Loucy (cell line): ENCODE results near the gene GRB7.

Experiments used
- H2AFZ ChIP-seq: fragments of 200-600 bp; sonication (generic); 2 replicates; pipeline ENCODE4 v1.6.0; 2016; ENCODE audit warnings: antibody characterized with exemption, mild to moderate bottlenecking, low read length, moderate library complexity
- H3F3A ChIP-seq: fragments of 200-600 bp; 2 replicates; pipeline ENCODE4 v1.6.0; 2016; ENCODE audit warnings: antibody characterized with exemption, low read depth, mild to moderate bottlenecking
- H3K27me3 ChIP-seq: fragments of 200-600 bp; sonication (generic); 2 replicates; pipeline ENCODE4 v1.6.1; 2014; ENCODE audit warnings: low read length, mild to moderate bottlenecking; ENCODE audit not compliant: insufficient read depth, poor library complexity, severe bottlenecking
- H3K36me3 ChIP-seq: fragments of 200-600 bp; sonication (generic); 2 replicates; pipeline ENCODE4 v1.6.1; 2016; ENCODE audit warnings: low read length; ENCODE audit not compliant: insufficient read depth
- H3K4me1 ChIP-seq: fragments of 200-600 bp; sonication (generic); 2 replicates; pipeline ENCODE4 v1.5.1; 2014; ENCODE audit warnings: low read length, mild to moderate bottlenecking; ENCODE audit not compliant: insufficient read depth, poor library complexity, severe bottlenecking
- H3K4me2 ChIP-seq: fragments of 200-600 bp; sonication (generic); 2 replicates; pipeline ENCODE4 v1.6.0; 2014; ENCODE audit warnings: antibody characterized with exemption, low read length, low read depth, mild to moderate bottlenecking; ENCODE audit not compliant: poor library complexity, severe bottlenecking
- H3K4me3 ChIP-seq: fragments of 200-600 bp; sonication (generic); 2 replicates; pipeline ENCODE4 v1.5.1; 2014; ENCODE audit warnings: low read length, mild to moderate bottlenecking, mixed read lengths; ENCODE audit not compliant: poor library complexity, severe bottlenecking
- H3K79me2 ChIP-seq: fragments of 200-600 bp; sonication (generic); 2 replicates; pipeline ENCODE4 v1.6.1; 2014; ENCODE audit warnings: low read length; ENCODE audit not compliant: insufficient read depth
- H3K9ac ChIP-seq: fragments of 200-600 bp; sonication (generic); 2 replicates; pipeline ENCODE4 v1.6.0; 2014; ENCODE audit warnings: mild to moderate bottlenecking, low read depth, low read length, moderate library complexity; ENCODE audit not compliant: poor library complexity, severe bottlenecking
- H3K9me2 ChIP-seq: fragments of 200-600 bp; sonication (generic); replicated peaks from 2 replicates; pipeline ENCODE4 v1.6.1; 2016; ENCODE audit warnings: low read depth, low read length, mixed read lengths
- H3K9me3 ChIP-seq: fragments of 200-600 bp; sonication (generic); 2 replicates; pipeline ENCODE4 v1.6.1; 2014; ENCODE audit warnings: mild to moderate bottlenecking, antibody characterized with exemption, low read length, low read depth; ENCODE audit not compliant: insufficient read depth
- H4K20me1 ChIP-seq: fragments of 200-600 bp; sonication (generic); 2 replicates; pipeline ENCODE4 v1.6.0; 2014; ENCODE audit warnings: antibody characterized with exemption, low read length, mild to moderate bottlenecking; ENCODE audit not compliant: insufficient read depth, poor library complexity, severe bottlenecking
- CTCF ChIP-seq: fragments of 200-600 bp; sonication (generic); conservative IDR thresholded peaks from 2 replicates; pipeline ENCODE4 v1.5.1; 2014; ENCODE audit warnings: mild to moderate bottlenecking, antibody characterized with exemption, low read length
- EZH2phosphoT487 ChIP-seq: fragments of 200-600 bp; IDR thresholded peaks from 2 replicates; pipeline ENCODE4 v1.6.1; 2018; ENCODE audit warnings: antibody characterized with exemption, mild to moderate bottlenecking, moderate library complexity, borderline replicate concordance

GRB7 gene

DNA sequence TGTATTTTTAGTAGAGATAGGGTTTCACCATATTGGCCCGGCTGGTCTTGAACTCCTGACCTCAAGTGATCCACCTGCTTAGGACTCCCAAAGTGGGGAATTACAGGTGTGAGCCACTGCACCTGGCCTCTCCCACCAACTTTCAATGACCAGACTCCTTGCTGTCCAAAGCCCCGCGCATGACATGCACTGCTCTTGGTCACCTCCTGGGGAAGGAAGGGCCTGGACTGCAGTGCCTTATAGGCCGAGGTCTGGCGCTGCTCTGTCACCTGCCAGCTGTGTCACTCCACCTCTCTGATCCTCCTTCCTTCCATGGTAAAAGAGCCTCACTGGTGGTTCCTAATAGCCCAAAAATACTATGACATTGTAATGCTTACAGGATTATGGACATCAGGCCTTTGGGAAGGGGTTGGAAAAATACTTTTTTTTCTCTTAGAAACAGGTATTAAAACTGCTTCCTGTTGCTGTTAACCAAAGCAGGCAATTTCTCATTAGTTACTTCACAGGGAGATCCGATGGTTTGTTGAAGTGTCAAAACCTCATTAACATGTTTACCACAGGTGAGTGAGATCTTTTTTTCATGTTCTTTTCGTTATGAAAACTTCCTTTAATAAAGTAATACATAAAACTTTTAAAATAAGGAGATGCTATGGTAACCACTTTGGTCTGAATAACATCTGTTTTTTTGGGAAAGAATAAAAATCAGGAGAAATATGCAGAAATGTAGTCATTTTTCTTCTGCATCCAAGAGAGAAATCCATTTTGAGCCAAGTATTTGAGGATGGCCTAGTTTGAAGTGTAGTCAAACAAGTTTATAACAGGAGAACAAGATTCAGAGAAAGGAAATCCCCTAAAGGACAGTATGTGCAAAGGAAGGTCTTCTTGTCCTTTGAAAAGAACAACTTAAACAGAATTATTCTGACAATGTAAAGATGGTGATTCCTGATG, 35.5 kb downstream of the GRB7 start:
- H3K79me2 ChIP-seq = no peaks in the 10 kb centered on the region

GRCh38 chr17:39774047-39774446, 36.3 kb downstream of the GRB7 start:
- H3K9me3 ChIP-seq = no peaks in the 10 kb centered on the region
- no peaks in the 10 kb centered on the region for H3K9me2 ChIP-seq
- no peak overlapping the region for H2AFZ ChIP-seq
- TF ChIP-seq CTCF = no peak
- TF ChIP-seq EZH2phosphoT487 = no peak
- H3K27me3 ChIP-seq = peaks cover 27% of the 10 kb centered on the region
- H3K4me3 ChIP-seq = no peak overlapping the region
- no peaks in the 10 kb centered on the region for H4K20me1 ChIP-seq
- 0 out of 2 replicates have a peak, but pooled peaks cover 4% of the 10 kb centered on the region for H3F3A ChIP-seq
- peaks cover 25% of the 10 kb centered on the region for H3K4me1 ChIP-seq
- H3K36me3 ChIP-seq = no peaks in the 10 kb centered on the region
- no peak overlapping the region for H3K4me2 ChIP-seq
- no peak overlapping the region for H3K9ac ChIP-seq
- H3K79me2 ChIP-seq = no peaks in the 10 kb centered on the region

More for the DNA sequence above, 35.5 kb downstream of the GRB7 start:
- Histone ChIP-seq H3K9me3 (no peaks in the 10 kb centered on the region), H3K4me1 (peaks cover 25% of the 10 kb centered on the region), H3K27me3 (peaks cover 27% of the 10 kb centered on the region), H3K9ac (no peak overlapping the region), H3K36me3 (no peaks in the 10 kb centered on the region), H3K4me2 (no peak overlapping the region), H3K9me2 (no peaks in the 10 kb centered on the region), H3K4me3 (no peak overlapping the region), H2AFZ (no peak overlapping the region), H3F3A (0 out of 2 replicates have a peak, but pooled peaks cover 4% of the 10 kb centered on the region), H4K20me1 (no peaks in the 10 kb centered on the region)
- no peak for TF ChIP-seq EZH2phosphoT487
- TF ChIP-seq CTCF = no peak

DNA sequence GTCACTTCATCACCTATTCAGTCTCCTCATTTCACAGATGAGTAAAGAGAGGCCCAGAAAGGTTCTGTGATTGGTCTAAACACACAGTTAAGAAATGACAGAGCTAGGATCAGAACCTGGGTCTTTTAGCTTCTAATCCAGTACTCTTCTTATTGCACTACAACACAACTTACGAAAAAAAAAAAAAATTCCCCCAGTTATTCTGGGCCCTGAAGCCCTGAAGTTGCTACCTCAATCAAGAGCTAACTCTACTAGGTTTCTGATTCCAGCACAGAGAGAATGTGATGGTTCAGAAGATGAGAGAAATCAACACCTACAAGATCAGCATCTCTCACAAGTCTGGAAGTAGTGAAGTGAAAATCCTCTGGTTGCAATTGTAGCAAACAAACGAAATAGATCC, 37.3 kb downstream of the GRB7 start:
- H3K27me3 ChIP-seq = peaks cover 34% of the 10 kb centered on the region
- no peaks in the 10 kb centered on the region for H3K36me3 ChIP-seq
- H3K9me2 ChIP-seq = no peaks in the 10 kb centered on the region
- 0 out of 2 replicates have a peak, but pooled peaks cover 4% of the 10 kb centered on the region for H3F3A ChIP-seq
- no peak overlapping the region for H3K9ac ChIP-seq
- no peaks in the 10 kb centered on the region for H4K20me1 ChIP-seq
- H3K4me2 ChIP-seq = no peak overlapping the region
- no peak overlapping the region for H2AFZ ChIP-seq
- no peak overlapping the region for H3K4me3 ChIP-seq
- H3K79me2 ChIP-seq = no peaks in the 10 kb centered on the region
- TF ChIP-seq CTCF (no peak), EZH2phosphoT487 (no peak)
- H3K9me3 ChIP-seq = no peaks in the 10 kb centered on the region
- H3K4me1 ChIP-seq = peaks cover 16% of the 10 kb centered on the region
